HEK293T (cell line): Measurements from ENCODE around the gene MAD2L2.

Experiments
- ARNT ChIP-seq: fragments of 450-650 bp; IDR thresholded peaks from 2 replicates; pipeline ENCODE4 v1.6.1; 2017; ENCODE audit warnings: mild to moderate bottlenecking
- CTBP1 ChIP-seq: fragments of 450-650 bp; IDR thresholded peaks from 2 replicates; pipeline ENCODE4 v1.6.1; 2016; ENCODE audit warnings: borderline replicate concordance
- FOXK2 ChIP-seq: fragments of 450-650 bp; IDR thresholded peaks from 2 replicates; pipeline ENCODE4 v1.6.1; 2016; ENCODE audit warnings: mild to moderate bottlenecking
- SP1 ChIP-seq: fragments of 450-650 bp; IDR thresholded peaks from 2 replicates; pipeline ENCODE4 v1.6.1; 2017
- SUZ12 ChIP-seq: fragments of 450-650 bp; IDR thresholded peaks from 2 replicates; pipeline ENCODE4 v1.6.1; 2016; ENCODE audit warnings: mild to moderate bottlenecking
- ZNF384 ChIP-seq: fragments of 450-650 bp; IDR thresholded peaks from 2 replicates; pipeline ENCODE4 v1.6.1; 2016

DNA sequence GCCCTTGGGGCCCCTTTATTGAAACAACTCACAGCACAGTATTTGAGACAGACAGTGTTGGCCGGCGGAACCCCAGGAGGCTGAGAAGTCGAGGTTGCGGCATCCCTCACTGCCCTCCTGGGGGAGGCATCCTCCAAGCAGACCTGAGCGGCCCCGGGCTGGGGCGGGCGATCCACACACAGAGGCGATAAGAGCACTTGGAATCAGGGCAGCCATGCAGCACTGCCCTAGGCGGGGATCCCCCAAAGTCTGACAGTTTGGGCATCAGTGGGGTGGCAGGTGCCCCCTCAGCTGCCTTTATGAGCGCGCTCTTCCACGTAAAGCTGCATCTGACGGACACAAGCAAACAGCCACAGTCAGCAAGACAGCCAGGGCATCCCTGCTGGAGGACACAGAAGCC, 6.5 kb downstream of the MAD2L2 start:
- TF ChIP-seq SP1 (no peak), ZNF384 (no peak), FOXK2 (no peak), CTBP1 (no peak), SUZ12 (no peak), ARNT (no peak)
